Stimulated activated CD8-positive, alpha-beta memory T cell treated with anti-CD3 and anti-CD28 coated beads, Interleukin-12 subunit alpha, Interleukin-12 subunit beta, amount 100 ng/mL, for 4 hours (primary cell): ENCODE results near the gene HIF3A.
"Not testable (repeated sequence)": the region's sequence is repeated elsewhere in the genome, so short reads cannot be mapped to it uniquely, and the experiment has no call there.

ENCODE experiments used
- DNase-seq: peaks from one replicate; pipeline ENCODE4 v3.0.0-alpha.2; 2020; ENCODE audit warnings: low read depth

The HIF3A gene

GRCh38 chr19:46294494-46294893, 2.3 kb upstream of the HIF3A start:
- DNase-seq = no peak

- DNase-seq = no peak
These were observed 1.2 kb upstream of the HIF3A start for GRCh38 chr19:46295401-46296201.

GRCh38 chr19:46296202-46296480, 701 bp upstream of the HIF3A start:
- no peak for DNase-seq

GRCh38 chr19:46297700-46298478, 1.0 kb downstream of the HIF3A start:
- DNase-seq = no peak

GRCh38 chr19:46298479-46299003, 1.7 kb downstream of the HIF3A start:
- no peak for DNase-seq

GRCh38 chr19:46299004-46299509, 2.2 kb downstream of the HIF3A start:
- DNase-seq = no peak

GRCh38 chr19:46299695-46300094, 2.9 kb downstream of the HIF3A start:
- DNase-seq = no peak

GRCh38 chr19:46303322-46303690, 6.5 kb downstream of the HIF3A start:
- DNase-seq = no peak

- no peak for DNase-seq
These were observed 7.0 kb downstream of the HIF3A start for GRCh38 chr19:46303691-46304397.

GRCh38 chr19:46306501-46306900, 9.7 kb downstream of the HIF3A start:
- DNase-seq = no peak

GRCh38 chr19:46308510-46308909, 11.7 kb downstream of the HIF3A start:
- DNase-seq = no peak

GRCh38 chr19:46309056-46309455, 12.2 kb downstream of the HIF3A start:
- DNase-seq = no peak

- no peak for DNase-seq
These were observed 14.6 kb downstream of the HIF3A start for GRCh38 chr19:46311444-46311843.

GRCh38 chr19:46313540-46314469, 17.0 kb downstream of the HIF3A start:
- DNase-seq = not testable (repeated sequence)

GRCh38 chr19:46317339-46317738, 20.5 kb downstream of the HIF3A start:
- no peak for DNase-seq

GRCh38 chr19:46319613-46320012, 22.8 kb downstream of the HIF3A start:
- no peak for DNase-seq

- DNase-seq = no peak
These were observed 23.7 kb downstream of the HIF3A start for GRCh38 chr19:46320559-46320958.

GRCh38 chr19:46321653-46322052, 24.8 kb downstream of the HIF3A start:
- DNase-seq = no peak

GRCh38 chr19:46323227-46323626, 26.4 kb downstream of the HIF3A start:
- DNase-seq = not testable (repeated sequence)

- DNase-seq = no peak
These were observed 27.4 kb downstream of the HIF3A start for GRCh38 chr19:46324277-46324676.

GRCh38 chr19:46326608-46327007, 29.8 kb downstream of the HIF3A start:
- DNase-seq = no peak
